Hematopoietic multipotent progenitor cell (in vitro differentiated cells): Measurements from ENCODE around the gene EZR. TPM values are rescaled to one million over a fixed set of nuclear protein-coding genes. Genes with fewer than 3 reads are reported as not detected.
A peak's percentile ranks its signal among the peaks of the same experiment; 100 is the strongest.

Experiments used
- DNase-seq, 3 donors: peaks; one replicate each; pipeline ENCODE4 v3.0.0-alpha.2; 2011 to 2015; ENCODE audit warnings: low read depth in 2 of 3, low spot score in 2 of 3
- total RNA-seq: library from RNA; depleted of rRNA; stranded (reverse); fragments of >200 nt; gene quantifications from one replicate; pipeline ENCODE4 v1.2.3, GENCODE V29; 2012

The EZR gene
- total RNA-seq, 1 donor, result 80.8 TPM

- no peak for DNase-seq
These were observed 54.9 kb downstream of the EZR start for GRCh38 chr6:158764183-158764849.

GRCh38 chr6:158763434-158764182, 55.6 kb downstream of the EZR start:
- DNase-seq, result no peak

GRCh38 chr6:158762787-158763433, 56.3 kb downstream of the EZR start:
- peak in 1 of 3 donors; percentile 10 for DNase-seq

- DNase-seq, result no peak
These were observed 57.4 kb downstream of the EZR start for GRCh38 chr6:158761746-158762145.

- DNase-seq, result no peak
These were observed 58.4 kb downstream of the EZR start for GRCh38 chr6:158760618-158761250.

GRCh38 chr6:158759966-158760617, 59.1 kb downstream of the EZR start:
- DNase-seq, result no peak

GRCh38 chr6:158758941-158759479, 60.2 kb downstream of the EZR start:
- no peak for DNase-seq

GRCh38 chr6:158758451-158758860, 60.7 kb downstream of the EZR start:
- no peak for DNase-seq

GRCh38 chr6:158757753-158758090, 61.4 kb downstream of the EZR start:
- DNase-seq, result no peak

GRCh38 chr6:158756977-158757752, 62.0 kb downstream of the EZR start:
- DNase-seq, result no peak

GRCh38 chr6:158756126-158756525, 63.0 kb downstream of the EZR start:
- no peak for DNase-seq

GRCh38 chr6:158755636-158756035, 63.5 kb downstream of the EZR start:
- DNase-seq, result no peak

- no peak for DNase-seq
These were observed 64.4 kb downstream of the EZR start for GRCh38 chr6:158754738-158755137.

- no peak for DNase-seq
These were observed 65.4 kb downstream of the EZR start for GRCh38 chr6:158753811-158754210.

GRCh38 chr6:158752613-158753012, 66.6 kb downstream of the EZR start:
- DNase-seq, result no peak

GRCh38 chr6:158751921-158752320, 67.2 kb downstream of the EZR start:
- DNase-seq, result no peak

- no peak for DNase-seq
These were observed 67.9 kb downstream of the EZR start for GRCh38 chr6:158751224-158751623.

- DNase-seq, result no peak
These were observed 74.2 kb downstream of the EZR start for GRCh38 chr6:158744986-158745430.

- no peak for DNase-seq
These were observed 76.0 kb downstream of the EZR start for GRCh38 chr6:158743033-158743651.
